GM12878 (cell line): ENCODE results near the gene STK39. TPM values are rescaled to one million over a fixed set of nuclear protein-coding genes. Genes with fewer than 3 reads are reported as not detected.

Experiments used
- ATAC-seq: fragments of 200-7000 bp; cut with Tn5 transposase; 3 replicates; pipeline ENCODE4 v1.9.1; 2020; ENCODE audit warnings: mild to moderate bottlenecking, moderate library complexity
- BruUV-seq: library from RNA; stranded (reverse); fragments of 400-500 nt; replicated peaks from 2 replicates; lab custom pipeline; 2021; lab: Mats Ljungman, UMichigan
- CTCF ChIA-PET: fragments of 300-600 bp; sonication (Branson Sonifier 250); formaldehyde crosslinking; extraction: SDS; loops from one replicate; lab custom pipeline; 2021; ENCODE audit warnings: inconsistent platforms; lab: Yijun Ruan, JAX
- POLR2A ChIA-PET: fragments of 350-600 bp; formaldehyde crosslinking; extraction: SDS; loops from one replicate; lab custom pipeline; 2021; ENCODE audit warnings: inconsistent platforms; lab: Charles Lee
- RAD21 ChIA-PET: fragments of 300-600 bp; sonication (Branson Sonifier 250); formaldehyde crosslinking; loops from one replicate; lab custom pipeline; 2023; ENCODE audit warnings: antibody characterized with exemption; ENCODE audit not compliant: unreplicated experiment; lab: Charles Lee
- SMC1A ChIA-PET: fragments of 300-600 bp; sonication (Branson Sonifier 250); formaldehyde crosslinking; loops from one replicate; lab custom pipeline; 2023; ENCODE audit not compliant: unreplicated experiment, uncharacterized antibody; lab: Charles Lee
- DNase-seq: peaks from one replicate; pipeline ENCODE4 v3.0.0-alpha.2; 2011; ENCODE audit warnings: low read depth, low spot score
- FAIRE-seq: peaks from 3 replicates; lab custom pipeline; 2011; peaks lifted over from hg19 to GRCh38; lab: Jason Lieb, UNC
- H2AFZ ChIP-seq: 2 replicates; pipeline ENCODE4 v1.6.0; 2011; ENCODE audit warnings: low read depth, low read length, control low read depth; ENCODE audit not compliant: control insufficient read depth
- H3K27ac ChIP-seq: 2 replicates; pipeline ENCODE4 v1.5.1; 2011; ENCODE audit warnings: control low read depth; ENCODE audit not compliant: control insufficient read depth, insufficient read depth
- H3K27me3 ChIP-seq, 2 experiments: replicated peaks in 1 of 2; 2 replicates each; pipeline versions ENCODE4 v1.6.0 to v1.6.1; 2011; ENCODE audit warnings: low read length in 1 of 2; ENCODE audit not compliant: control insufficient read depth in 2 of 2, insufficient read depth in 2 of 2
- H3K36me3 ChIP-seq, 2 experiments: 2 replicates each; pipeline ENCODE4 v1.5.1; 2011; ENCODE audit warnings: low read length in 1 of 2; ENCODE audit not compliant: control insufficient read depth in 2 of 2, insufficient read depth in 2 of 2
- H3K4me1 ChIP-seq: 2 replicates; pipeline ENCODE4 v1.6.1; 2011; ENCODE audit warnings: mild to moderate bottlenecking, low read length, moderate library complexity, mixed read lengths; ENCODE audit not compliant: control insufficient read depth, insufficient read depth
- H3K4me2 ChIP-seq: 2 replicates; pipeline ENCODE4 v1.6.0; 2011; ENCODE audit warnings: control low read depth; ENCODE audit not compliant: control insufficient read depth, insufficient read depth
- H3K4me3 ChIP-seq: fragments of 200-600 bp; sonication (generic); 2 replicates; pipeline ENCODE4 v1.5.1; 2016
- H3K79me2 ChIP-seq: 2 replicates; pipeline ENCODE4 v1.6.0; 2011; ENCODE audit warnings: low read length; ENCODE audit not compliant: control insufficient read depth, insufficient read depth
- H3K9ac ChIP-seq: 2 replicates; pipeline ENCODE4 v1.8.0; 2011; ENCODE audit warnings: low read length, control low read depth, mixed read lengths; ENCODE audit not compliant: control insufficient read depth, insufficient read depth
- H3K9me3 ChIP-seq: replicated peaks from 3 replicates; pipeline ENCODE4 v1.5.1; 2011; ENCODE audit warnings: mild to moderate bottlenecking, low read length; ENCODE audit not compliant: control insufficient read depth, insufficient read depth
- H4K20me1 ChIP-seq: 2 replicates; pipeline ENCODE4 v1.6.0; 2011; ENCODE audit not compliant: control insufficient read depth, insufficient read depth
- CBFB ChIP-seq: IDR thresholded peaks from 2 replicates; pipeline ENCODE4 v1.6.1; 2016; ENCODE audit warnings: antibody characterized with exemption, low read depth
- EED ChIP-seq: sonication (generic); IDR thresholded peaks from 2 replicates; pipeline ENCODE4 v1.6.1; 2016; ENCODE audit warnings: antibody characterized with exemption, low read depth
- ESRRA ChIP-seq: IDR thresholded peaks from 2 replicates; pipeline ENCODE4 v1.6.1; 2012; ENCODE audit warnings: mild to moderate bottlenecking, low read length, improper control_type of control experiment
- IKZF2 ChIP-seq, 2 experiments: fragments of 450-650 bp; IDR thresholded peaks; 2 replicates each; pipeline ENCODE4 v1.6.1; 2017; ENCODE audit warnings: mild to moderate bottlenecking in 2 of 2, moderate library complexity in 2 of 2
- MYC ChIP-seq: IDR thresholded peaks from 2 replicates; pipeline ENCODE4 v1.6.1; 2011; ENCODE audit warnings: mild to moderate bottlenecking, low read length, moderate library complexity, inconsistent platforms; ENCODE audit not compliant: insufficient read depth, insufficient replicate concordance, insufficient read length, severe bottlenecking
- NR2C2 ChIP-seq: IDR thresholded peaks from 2 replicates; pipeline ENCODE4 v1.6.1; 2011; ENCODE audit warnings: borderline replicate concordance, low read depth; ENCODE audit not compliant: control insufficient read depth, insufficient read length
- POLR2AphosphoS2 ChIP-seq: IDR thresholded peaks from 2 replicates; pipeline ENCODE4 v1.6.1; 2011; ENCODE audit warnings: low read depth, mild to moderate bottlenecking, low read length, improper control_type of control experiment, moderate library complexity
- RAD51 ChIP-seq: fragments of 450-650 bp; IDR thresholded peaks from 2 replicates; pipeline ENCODE4 v1.6.1; 2016; ENCODE audit warnings: moderate library complexity, mild to moderate bottlenecking, inconsistent platforms
- RCOR1 ChIP-seq: conservative IDR thresholded peaks from 2 replicates; pipeline ENCODE4 v1.6.1; 2012; ENCODE audit warnings: low read depth, low read length, improper control_type of control experiment
- RELB ChIP-seq: fragments of 450-650 bp; IDR thresholded peaks from 2 replicates; pipeline ENCODE4 v1.6.1; 2017; ENCODE audit warnings: low read depth, mild to moderate bottlenecking, moderate library complexity
- RFX5 ChIP-seq: IDR thresholded peaks from 2 replicates; pipeline ENCODE4 v1.6.1; 2011; ENCODE audit warnings: low read depth, low read length, improper control_type of control experiment
- SIX5 ChIP-seq: IDR thresholded peaks from 2 replicates; pipeline ENCODE4 v1.6.1; 2011; ENCODE audit warnings: mild to moderate bottlenecking, low read depth, low read length, moderate library complexity; ENCODE audit not compliant: severe bottlenecking
- SUPT20H ChIP-seq: IDR thresholded peaks from 2 replicates; pipeline ENCODE4 v1.6.1; 2011; ENCODE audit warnings: low read depth, mild to moderate bottlenecking, low read length, moderate library complexity, borderline replicate concordance; ENCODE audit not compliant: control insufficient read depth
- TCF12 ChIP-seq: IDR thresholded peaks from 2 replicates; pipeline ENCODE4 v1.6.1; 2011; ENCODE audit warnings: low read depth, mild to moderate bottlenecking, low read length
- YBX1 ChIP-seq: fragments of 450-650 bp; IDR thresholded peaks from 2 replicates; pipeline ENCODE4 v1.6.1; 2016; ENCODE audit warnings: antibody characterized with exemption
- ZBTB4 ChIP-seq: fragments of 450-650 bp; formaldehyde crosslinking; IDR thresholded peaks from 2 replicates; pipeline ENCODE4 v1.4.0; 2022; ENCODE audit warnings: mild to moderate bottlenecking, moderate library complexity
- ZNF207 ChIP-seq: fragments of 450-650 bp; IDR thresholded peaks from 2 replicates; pipeline ENCODE4 v1.6.1; 2014; ENCODE audit warnings: antibody characterized with exemption, mild to moderate bottlenecking, borderline replicate concordance
- WGBS: methylation state at CpG from one replicate; pipeline ENCODE4 v1.1.6; 2016; ENCODE audit warnings: low lambda C conversion rate; ENCODE audit not compliant: insufficient replicate concordance, insufficient coverage; ENCODE audit errors: missing lambda C conversion rate; 5-methylcytosine and 5-hydroxymethylcytosine counted together
- in situ Hi-C: fragments of 300-500 bp; cut with MboI; formaldehyde crosslinking; loops from 9 replicates; pipeline ENCODE4 v1.14.3; 2018; ENCODE audit warnings: mixed read lengths
- intact Hi-C: fragments of 100-400 bp; cut with micrococcal nuclease; formaldehyde crosslinking; loops from one replicate; pipeline ENCODE4 v1.14.2; 2022; ENCODE audit not compliant: unreplicated experiment
- polyA plus RNA-seq, 11 experiments: library from polyadenylated mRNA; depleted of rRNA in 4 of 11; unstranded in 6 of 11; stranded (reverse) in 5 of 11; fragments of >200 nt; fragmentation: Nextera tagmentation in 4 of 11; fragmentation: Illumina TruSeq in 1 of 11; extraction: Ambion mirVana in 4 of 11; extraction: Trizol in 1 of 11; gene quantifications; 1 replicate in 1 of 11; 2 replicates in 10 of 11; pipeline versions ENCODE4 v1.2.1 to v1.2.3, GENCODE V29; 2011 to 2016; ENCODE audit warnings: inconsistent platforms in 2 of 11, missing spikeins in 2 of 11, low read depth in 1 of 11
- total RNA-seq, 4 experiments: library from RNA; depleted of rRNA in 3 of 4; stranded (reverse); fragments of >200 nt in 3 of 4; fragmentation: Illumina TruSeq in 1 of 4; extraction: Trizol in 1 of 4; gene quantifications; 2 replicates each; pipeline versions ENCODE4 v1.2.1 to v1.2.3, GENCODE V29; 2013 to 2021
- TF ChIP-seq, protein P1 (sequence below): IDR thresholded peaks from 2 replicates; pipeline ENCODE4 v1.6.1; 2011; ENCODE audit warnings: borderline replicate concordance, low read depth, mild to moderate bottlenecking, moderate library complexity, mixed read lengths, low read length; ENCODE audit not compliant: insufficient read depth; ENCODE audit errors: extremely low read length

Gene STK39
- total and polyA plus RNA-seq, 10 of the 15 experiments (the other 5 are each of a cell fraction or from before 2014, with no cell fraction given) = 0.03 to 0.21 (median 0.07) TPM; not detected in 5

GRCh38 chr2:168286535-168286934 is 39.1 kb upstream of the STK39 start (continued):
- TF ChIP-seq SIX5 (no peak), NR2C2 (no peak), IKZF2 (IDR thresholded peaks at IDR 0.05) (no peak), SUPT20H (no peak), YBX1 (no peak), ESRRA (no peak), POLR2AphosphoS2 (no peak), RELB (no peak)

DNA sequence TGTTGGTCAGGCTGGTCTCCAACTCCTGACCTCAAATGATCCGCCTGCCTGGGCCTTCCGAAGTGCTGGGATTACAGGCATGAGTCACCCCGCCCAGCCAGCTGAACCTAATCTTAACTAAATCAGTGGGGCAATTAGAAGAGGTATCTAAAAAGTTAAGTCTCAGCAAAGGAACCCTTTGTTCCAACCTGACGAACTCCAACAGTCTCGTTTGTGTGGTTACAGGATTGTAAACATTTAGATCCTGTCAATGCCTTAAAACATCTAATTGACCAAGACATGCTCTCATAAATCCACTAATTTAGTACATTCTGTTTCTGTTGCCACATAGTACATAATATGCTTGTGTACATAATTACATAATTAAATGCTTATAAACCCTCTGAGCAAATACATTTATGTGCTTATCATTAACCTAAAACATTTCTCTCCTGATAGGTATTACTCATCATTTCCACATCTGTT is 31.1 kb upstream of the STK39 start:
- CTCF ChIA-PET = interaction anchor here (0.5 kb wide), 1 partner anchor 9 kb away, joined by 4 read pairs; no protein-coding TSS in a partner anchor
- Histone ChIP-seq H3K4me1 (no peaks in the 10 kb centered on the region), H3K27ac (no peak overlapping the region), H3K9me3 (no peaks in the 10 kb centered on the region), H2AFZ (no peak overlapping the region), H3K79me2 (no peaks in the 10 kb centered on the region), H3K9ac (no peak overlapping the region), H3K36me3 (no peaks in the 10 kb centered on the region), H3K4me2 (no peak overlapping the region), H3K27me3 (no peaks in the 10 kb centered on the region; a peak in 1 of 4 replicates), H4K20me1 (no peaks in the 10 kb centered on the region), H3K4me3 (no peak overlapping the region)
- DNase-seq (no peak), FAIRE-seq (no peak), ATAC-seq (no peak)
- RAD21 ChIA-PET = no interaction called here
- no TSS peak for BruUV-seq
- POLR2A ChIA-PET = no interaction called here
- in situ Hi-C loops (no loop called here), intact Hi-C loops (no loop called here)
- WGBS = 19% methylated on average over 5 of the region's 5 CpGs
- SMC1A ChIA-PET = no interaction called here
- TF ChIP-seq MYC (no peak), RCOR1 (no peak), POLR2AphosphoS2 (no peak), ZBTB4 (CRISPR knock-in tag) (no peak), EED (no peak), RAD51 (no peak), TCF12 (no peak), ZNF207 (no peak), CBFB (no peak), RFX5 (no peak)
- TF ChIP-seq, protein P1, sequence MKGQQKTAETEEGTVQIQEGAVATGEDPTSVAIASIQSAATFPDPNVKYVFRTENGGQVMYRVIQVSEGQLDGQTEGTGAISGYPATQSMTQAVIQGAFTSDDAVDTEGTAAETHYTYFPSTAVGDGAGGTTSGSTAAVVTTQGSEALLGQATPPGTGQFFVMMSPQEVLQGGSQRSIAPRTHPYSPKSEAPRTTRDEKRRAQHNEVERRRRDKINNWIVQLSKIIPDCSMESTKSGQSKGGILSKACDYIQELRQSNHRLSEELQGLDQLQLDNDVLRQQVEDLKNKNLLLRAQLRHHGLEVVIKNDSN = no peak
